Neuron (in vitro differentiated cells): ENCODE data around the gene JMJD7.

ENCODE experiments used
- H2AFZ ChIP-seq: one replicate; pipeline ENCODE4 v1.6.1; 2013; ENCODE audit warnings: low read depth, mild to moderate bottlenecking, inconsistent platforms, low read length, moderate library complexity
- H3K27me3 ChIP-seq: one replicate; pipeline ENCODE4 v1.6.1; 2013; ENCODE audit warnings: low read length; ENCODE audit not compliant: insufficient read depth
- H3K36me3 ChIP-seq: one replicate; pipeline ENCODE4 v1.6.1; 2013; ENCODE audit warnings: low read length; ENCODE audit not compliant: insufficient read depth
- H3K4me1 ChIP-seq: one replicate; pipeline ENCODE4 v1.6.1; 2013; ENCODE audit warnings: low read length; ENCODE audit not compliant: insufficient read depth
- H3K4me3 ChIP-seq: 2 replicates; pipeline ENCODE4 v1.5.1; 2013; ENCODE audit warnings: mild to moderate bottlenecking, low read length, moderate library complexity
- H3K9me3 ChIP-seq: one replicate; pipeline ENCODE4 v1.6.1; 2013; ENCODE audit warnings: low read length

JMJD7 gene

DNA sequence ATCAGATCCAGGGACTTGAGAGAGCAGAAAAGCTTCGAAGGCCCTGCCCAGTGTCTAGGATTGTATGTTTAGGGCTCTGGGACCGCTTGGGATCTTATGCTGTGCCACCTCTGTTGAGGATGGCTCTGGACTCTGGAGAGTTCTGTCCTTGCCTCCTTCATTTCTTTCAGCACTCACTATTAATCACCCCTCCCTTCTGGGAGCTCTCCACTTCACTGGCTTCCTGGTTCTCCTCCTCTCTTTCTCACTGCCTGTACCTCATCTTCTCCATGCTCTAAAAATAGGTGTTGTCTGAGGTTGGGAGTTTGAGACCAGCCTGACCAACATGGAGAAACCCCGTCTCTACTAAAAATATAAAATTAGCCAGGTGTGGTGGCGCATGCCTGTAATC is 36.4 kb upstream of the JMJD7 start:
- Histone ChIP-seq H3K4me1 (peaks cover 3% of the 10 kb centered on the region), H2AFZ (no peak overlapping the region)

GRCh38 chr15:41792000-41792637 is 35.8 kb upstream of the JMJD7 start:
- Histone ChIP-seq H3K27me3 (no peaks in the 10 kb centered on the region), H3K4me1 (peaks cover 3% of the 10 kb centered on the region), H3K36me3 (no peaks in the 10 kb centered on the region), H3K9me3 (no peaks in the 10 kb centered on the region), H2AFZ (no peak overlapping the region), H3K4me3 (no peak overlapping the region)

More for the DNA sequence above, 36.4 kb upstream of the JMJD7 start:
- Histone ChIP-seq H3K36me3 (no peaks in the 10 kb centered on the region), H3K9me3 (no peaks in the 10 kb centered on the region), H3K4me3 (no peak overlapping the region), H3K27me3 (no peaks in the 10 kb centered on the region)

DNA sequence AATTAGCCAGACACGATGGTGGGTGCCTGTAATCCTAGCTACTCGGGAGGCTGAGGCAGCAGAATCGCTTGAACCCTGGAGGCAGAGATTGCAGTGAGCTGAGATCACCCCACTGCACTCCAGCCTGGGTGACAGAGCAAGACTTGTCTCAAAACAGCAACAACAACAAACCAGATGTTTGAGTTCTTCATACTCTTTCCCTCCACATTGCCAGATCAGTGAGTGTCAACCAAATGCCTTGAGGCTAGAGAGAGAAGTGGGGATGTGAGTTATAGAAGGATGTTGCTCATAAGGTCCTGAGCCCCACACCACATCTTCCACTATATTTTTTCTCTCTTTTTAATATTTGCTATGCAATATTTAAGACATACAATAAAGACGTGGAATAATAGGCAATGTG is 33.8 kb upstream of the JMJD7 start:
- Histone ChIP-seq H3K27me3 (no peaks in the 10 kb centered on the region), H3K9me3 (no peaks in the 10 kb centered on the region), H3K36me3 (no peaks in the 10 kb centered on the region), H3K4me3 (no peak overlapping the region), H3K4me1 (peaks cover 3% of the 10 kb centered on the region), H2AFZ (no peak overlapping the region)

DNA sequence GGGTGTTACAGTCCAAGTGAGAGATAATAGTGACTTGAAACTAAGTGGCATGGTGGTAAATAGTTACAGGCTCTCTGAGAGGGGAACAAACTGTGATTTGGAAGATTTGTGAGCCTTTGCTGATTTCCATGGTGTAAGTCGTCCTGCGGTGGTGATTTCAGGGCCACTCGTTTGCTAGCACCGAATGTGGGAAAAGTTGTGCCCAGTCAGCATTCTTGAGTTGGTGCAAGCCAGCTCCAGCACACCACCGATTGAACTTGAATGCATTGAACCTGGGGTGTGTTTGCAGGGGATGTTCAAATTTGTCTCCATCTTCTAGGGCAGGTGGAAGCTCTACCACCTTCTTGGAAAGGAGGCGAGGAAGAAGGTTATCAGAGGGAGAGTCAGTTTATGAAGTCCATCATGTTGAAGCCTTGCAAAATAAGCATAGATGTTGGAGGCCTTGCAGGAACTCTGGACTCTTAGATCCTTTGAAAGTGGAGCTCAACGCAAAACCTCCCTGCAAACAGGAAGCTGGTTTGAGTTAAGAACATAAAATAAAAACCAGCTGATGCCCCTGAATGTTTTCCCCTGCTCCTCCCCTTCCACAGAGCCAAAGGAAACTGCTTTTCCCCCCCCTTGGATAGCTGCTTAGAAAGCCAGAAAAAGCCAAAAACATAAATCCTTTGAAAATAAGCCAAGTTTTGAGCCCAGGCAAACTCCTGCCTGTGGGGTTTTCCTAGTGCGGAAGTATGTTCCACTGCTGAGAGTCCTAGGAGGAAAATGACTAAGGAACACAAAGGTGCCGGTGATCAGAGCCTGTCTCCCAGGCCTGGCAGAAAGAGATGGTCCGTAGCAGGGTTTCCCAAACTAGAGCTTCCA is 31.7 kb upstream of the JMJD7 start:
- Histone ChIP-seq H3K4me1 (no peaks in the 10 kb centered on the region), H3K9me3 (peaks cover 2% of the 10 kb centered on the region), H3K27me3 (no peaks in the 10 kb centered on the region), H3K4me3 (no peak overlapping the region), H2AFZ (no peak overlapping the region), H3K36me3 (peaks cover 6% of the 10 kb centered on the region)

GRCh38 chr15:41797201-41797944 is 30.5 kb upstream of the JMJD7 start:
- no peak overlapping the region for H3K4me3 ChIP-seq
- H3K4me1 ChIP-seq: no peaks in the 10 kb centered on the region
- H2AFZ ChIP-seq: no peak overlapping the region
- no peaks in the 10 kb centered on the region for H3K27me3 ChIP-seq
- peaks cover 2% of the 10 kb centered on the region for H3K9me3 ChIP-seq
- H3K36me3 ChIP-seq: peaks cover 6% of the 10 kb centered on the region

DNA sequence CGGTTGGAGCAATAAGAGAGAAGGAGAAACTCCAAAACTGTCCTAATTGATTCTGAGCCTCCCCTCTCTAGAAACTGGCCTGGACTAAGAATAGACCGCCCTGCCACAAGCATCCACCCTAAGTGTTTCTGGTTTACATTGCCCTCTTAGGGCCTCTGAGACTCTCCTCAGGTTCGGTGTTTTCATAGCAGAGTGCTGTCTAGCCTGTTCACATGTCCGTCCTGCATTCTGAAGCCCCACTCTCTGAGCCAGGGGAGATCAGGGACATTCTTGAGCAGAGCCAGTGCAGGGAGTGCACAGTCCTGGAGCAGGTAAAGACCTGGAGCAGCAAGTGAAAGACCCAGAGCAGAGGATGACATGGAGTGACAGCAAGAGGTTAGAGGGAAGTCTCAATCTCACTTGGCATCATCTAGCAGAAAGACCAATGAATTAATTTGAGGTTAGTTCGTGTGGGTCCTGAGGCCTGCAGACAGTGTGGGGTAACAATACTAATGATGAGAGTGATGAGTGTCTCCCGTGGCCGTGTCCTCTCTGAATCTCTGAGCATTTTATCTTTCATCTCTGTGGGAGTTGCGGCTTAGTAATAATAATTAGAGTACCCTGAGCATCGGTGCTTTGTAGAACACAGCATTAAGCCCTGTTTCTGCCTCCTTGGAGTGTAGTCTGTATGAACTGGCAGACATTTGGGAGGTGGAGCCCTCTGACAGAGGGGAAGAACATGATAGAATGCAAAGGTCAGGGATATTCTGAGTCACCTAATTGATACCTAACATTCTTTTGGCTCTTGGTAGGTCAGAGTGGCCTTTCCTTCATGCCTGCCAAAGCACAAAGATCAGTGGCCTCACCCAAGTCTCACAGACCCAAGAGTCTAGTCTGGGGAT is 29.0 kb upstream of the JMJD7 start:
- H2AFZ ChIP-seq: no peak overlapping the region
- H3K27me3 ChIP-seq: no peaks in the 10 kb centered on the region
- H3K36me3 ChIP-seq: peaks cover 6% of the 10 kb centered on the region
- no peaks in the 10 kb centered on the region for H3K4me1 ChIP-seq
- peaks cover 2% of the 10 kb centered on the region for H3K9me3 ChIP-seq
- H3K4me3 ChIP-seq: no peak overlapping the region

DNA sequence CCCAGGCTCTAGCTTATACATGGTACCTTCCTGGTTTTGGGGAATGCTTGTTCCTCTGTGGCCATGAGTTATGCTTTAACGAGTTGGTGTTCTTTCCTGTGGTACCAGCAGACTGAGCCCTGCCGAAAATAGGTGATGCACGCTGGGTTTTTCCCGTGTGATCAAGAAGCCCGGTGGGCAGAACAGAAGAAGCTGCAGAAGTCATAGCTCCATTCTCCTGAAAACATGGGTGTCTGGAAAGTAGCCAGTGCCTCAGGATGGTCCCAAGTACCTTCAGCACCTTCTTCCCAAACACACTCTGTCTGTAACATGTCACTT is 28.4 kb upstream of the JMJD7 start:
- H3K27me3 ChIP-seq: no peaks in the 10 kb centered on the region
- H3K9me3 ChIP-seq: peaks cover 2% of the 10 kb centered on the region
- H3K36me3 ChIP-seq: peaks cover 6% of the 10 kb centered on the region
- no peak overlapping the region for H2AFZ ChIP-seq
- H3K4me1 ChIP-seq: no peaks in the 10 kb centered on the region
- H3K4me3 ChIP-seq: no peak overlapping the region

DNA sequence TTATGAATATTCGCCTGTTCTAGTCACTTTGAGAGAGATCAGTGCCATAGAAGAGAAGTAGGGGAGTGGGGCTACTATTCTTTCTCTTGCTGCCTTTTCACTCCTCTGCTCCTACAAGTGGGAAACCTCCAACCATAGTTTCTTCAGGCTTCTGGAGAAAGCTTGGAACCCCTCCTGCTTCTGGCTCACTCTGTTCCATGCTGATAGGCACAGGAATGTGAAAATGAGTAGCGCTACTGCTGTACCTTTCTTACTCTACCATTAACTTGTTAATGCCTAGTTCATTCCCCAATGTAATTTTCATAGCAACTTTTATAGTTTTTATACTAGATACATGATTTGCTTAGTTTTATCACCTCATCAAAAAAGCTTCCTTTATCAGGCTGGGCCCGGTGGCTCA is 26.7 kb upstream of the JMJD7 start:
- no peak overlapping the region for H3K4me3 ChIP-seq
- H3K9me3 ChIP-seq: peaks cover 2% of the 10 kb centered on the region
- no peaks in the 10 kb centered on the region for H3K4me1 ChIP-seq
- H3K27me3 ChIP-seq: no peaks in the 10 kb centered on the region
- H2AFZ ChIP-seq: no peak overlapping the region
- peaks cover 6% of the 10 kb centered on the region for H3K36me3 ChIP-seq

GRCh38 chr15:41801850-41802455 is 25.9 kb upstream of the JMJD7 start:
- Histone ChIP-seq H3K36me3 (peaks cover 6% of the 10 kb centered on the region), H3K4me1 (no peaks in the 10 kb centered on the region), H3K4me3 (no peak overlapping the region), H3K9me3 (peaks cover 2% of the 10 kb centered on the region), H3K27me3 (no peaks in the 10 kb centered on the region), H2AFZ (no peak overlapping the region)

DNA sequence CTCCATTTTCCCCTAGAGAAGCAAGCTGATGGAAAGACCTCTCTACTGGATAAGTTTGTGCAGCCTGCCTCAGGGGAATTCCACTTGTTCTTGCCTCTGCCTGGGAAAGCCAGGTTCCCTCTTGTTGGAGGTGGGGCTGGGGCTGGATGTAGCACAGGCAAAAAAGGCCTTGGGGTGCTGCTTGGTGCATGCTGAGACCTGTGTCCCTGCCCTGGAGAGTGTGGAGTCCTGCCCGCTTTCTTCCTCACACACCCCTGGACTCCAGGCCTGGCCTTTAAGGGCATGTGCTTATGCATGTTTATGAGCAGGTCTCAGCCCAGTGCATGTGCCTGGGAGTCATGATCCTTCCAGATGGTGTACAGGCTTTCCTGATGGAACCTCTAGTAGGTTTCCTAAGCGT is 23.5 kb upstream of the JMJD7 start:
- Histone ChIP-seq H3K9me3 (peaks cover 2% of the 10 kb centered on the region), H3K4me1 (no peaks in the 10 kb centered on the region), H2AFZ (no peak overlapping the region), H3K4me3 (no peak overlapping the region), H3K36me3 (peaks cover 6% of the 10 kb centered on the region), H3K27me3 (no peaks in the 10 kb centered on the region)

DNA sequence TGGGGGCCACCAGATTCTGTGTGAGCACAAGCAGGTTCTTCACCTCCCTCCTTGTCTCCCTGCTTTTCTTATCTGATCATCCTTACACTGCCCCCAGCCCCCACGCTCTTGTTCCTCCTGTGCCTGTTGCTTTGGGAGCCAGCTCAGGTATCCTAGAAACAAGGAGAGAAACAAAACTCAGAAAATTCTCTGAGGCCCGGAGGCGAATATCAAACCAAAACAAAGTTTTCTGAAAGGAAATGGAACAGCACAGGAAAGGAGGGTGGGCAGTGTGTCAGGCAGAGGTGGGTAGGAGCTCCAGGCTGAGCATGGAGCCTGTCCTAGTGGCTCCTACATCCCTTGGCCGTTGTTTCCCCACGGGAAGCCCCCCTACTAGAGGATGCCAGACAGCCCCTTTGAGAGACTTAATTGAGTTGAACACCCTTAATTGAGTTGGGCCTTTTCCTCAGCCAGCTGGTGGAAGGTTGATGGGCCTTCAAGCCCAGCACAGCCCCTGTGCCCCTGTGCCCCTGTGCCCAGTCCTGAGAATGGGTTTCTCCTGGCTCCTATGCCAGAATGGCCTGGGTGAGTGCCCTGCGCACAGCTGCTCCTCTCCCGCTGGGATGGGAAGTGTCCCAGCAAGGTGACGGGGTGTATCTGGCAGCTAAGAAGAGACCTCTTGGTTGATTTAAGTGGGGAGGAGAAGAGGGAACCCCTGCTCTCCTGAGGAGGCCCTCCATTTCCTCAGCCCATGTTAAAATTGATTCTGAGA is 22.8 kb upstream of the JMJD7 start:
- H3K4me1 ChIP-seq: no peaks in the 10 kb centered on the region
- H2AFZ ChIP-seq: no peak overlapping the region
- no peak overlapping the region for H3K4me3 ChIP-seq
- H3K27me3 ChIP-seq: no peaks in the 10 kb centered on the region
- peaks cover 2% of the 10 kb centered on the region for H3K9me3 ChIP-seq
- peaks cover 4% of the 10 kb centered on the region for H3K36me3 ChIP-seq

DNA sequence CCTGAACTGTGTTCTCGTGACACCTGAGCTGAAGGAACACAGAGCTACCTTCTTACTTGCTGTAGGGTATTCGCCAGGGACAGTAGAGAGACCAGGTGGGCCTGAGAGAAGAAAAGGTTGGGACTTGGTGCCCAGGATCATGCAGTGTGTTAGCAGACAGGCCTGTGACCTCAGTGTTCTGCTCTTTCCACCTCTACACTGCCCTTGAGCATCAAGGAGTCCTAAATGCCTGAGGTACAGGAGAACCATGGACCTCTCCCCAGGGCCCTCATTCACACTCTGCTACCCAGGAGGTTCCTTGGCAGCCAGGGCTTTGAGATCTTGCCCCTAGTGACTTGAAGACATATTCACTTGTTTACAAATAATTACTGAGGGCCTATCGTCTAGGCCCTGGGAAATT is 22.2 kb upstream of the JMJD7 start:
- H3K4me1 ChIP-seq: no peaks in the 10 kb centered on the region
- no peak overlapping the region for H2AFZ ChIP-seq
- no peak overlapping the region for H3K4me3 ChIP-seq
- H3K9me3 ChIP-seq: peaks cover under 1% of the 10 kb centered on the region
- H3K27me3 ChIP-seq: no peaks in the 10 kb centered on the region
- H3K36me3 ChIP-seq: peaks cover 2% of the 10 kb centered on the region
